ENCODE data around the gene BLVRB.
"Not testable (repeated sequence)": the region's sequence is repeated elsewhere in the genome, so short reads cannot be mapped to it uniquely, and the experiment has no call there.

Gene BLVRB

GRCh38 chr19:40465557-40466218 lies at the start of gene BLVRB:
Gene BLVRB, minus strand, starts transcription at chr19:40465745. Its CDS starts 57 bp downstream, at chr19:40465688.
- DNase-seq, result peak; percentile 100

GRCh38 chr19:40513741-40514315 lies 48.3 kb upstream of the BLVRB start:
- no peak for DNase-seq

DNA sequence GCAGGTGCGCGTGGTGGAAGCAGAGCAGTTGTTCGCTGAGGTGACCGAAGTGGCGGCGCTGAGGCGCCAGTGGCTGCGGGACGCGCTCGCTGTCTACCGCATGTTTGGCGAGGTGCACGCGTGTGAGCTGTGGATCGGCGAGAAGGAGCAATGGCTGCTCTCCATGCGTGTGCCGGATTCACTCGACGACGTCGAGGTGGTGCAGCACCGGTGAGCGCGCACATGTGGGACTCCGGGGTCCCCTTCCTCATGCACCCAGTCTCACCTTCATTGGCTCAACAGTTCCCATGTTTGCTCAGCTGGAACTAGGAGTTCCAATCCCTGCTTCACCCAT lies 47.8 kb upstream of the BLVRB start:
- DNase-seq, result no peak

DNA sequence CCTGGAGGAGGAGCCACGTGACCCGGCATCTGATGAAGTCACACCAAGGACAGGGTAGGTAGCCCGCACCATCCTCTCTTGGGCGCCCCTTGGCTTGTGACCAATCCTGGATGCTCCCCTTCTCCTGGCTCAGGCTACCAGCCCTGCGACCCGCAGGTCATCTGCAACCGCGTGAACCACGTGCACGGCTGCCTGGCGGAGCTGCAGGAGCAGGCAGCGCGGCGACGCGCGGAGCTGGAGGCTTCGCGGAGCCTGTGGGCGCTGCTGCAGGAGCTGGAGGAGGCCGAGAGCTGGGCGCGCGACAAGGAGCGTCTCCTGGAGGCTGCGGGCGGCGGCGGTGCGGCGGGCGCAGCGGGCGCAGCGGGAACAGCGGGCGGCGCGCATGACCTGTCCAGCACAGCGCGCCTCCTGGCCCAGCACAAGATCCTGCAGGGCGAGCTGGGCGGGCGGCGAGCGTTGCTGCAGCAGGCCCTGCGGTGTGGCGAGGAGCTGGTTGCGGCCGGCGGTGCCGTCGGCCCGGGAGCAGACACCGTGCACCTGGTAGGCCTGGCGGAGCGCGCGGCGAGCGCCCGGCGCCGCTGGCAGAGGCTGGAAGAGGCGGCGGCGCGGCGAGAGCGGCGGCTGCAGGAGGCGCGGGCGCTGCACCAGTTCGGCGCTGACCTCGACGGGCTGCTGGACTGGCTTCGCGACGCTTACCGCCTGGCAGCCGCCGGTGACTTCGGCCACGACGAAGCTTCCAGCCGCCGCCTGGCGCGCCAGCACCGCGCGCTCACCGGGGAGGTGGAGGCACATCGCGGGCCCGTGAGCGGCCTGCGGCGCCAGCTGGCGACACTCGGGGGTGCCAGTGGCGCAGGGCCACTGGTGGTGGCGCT lies 47.2 kb upstream of the BLVRB start:
- DNase-seq, result peak; percentile 59

- DNase-seq, result no peak
Observed at GRCh38 chr19:40512110-40512472, 46.5 kb upstream of the BLVRB start.

- no peak for DNase-seq
Observed at GRCh38 chr19:40511487-40511886, 45.9 kb upstream of the BLVRB start.

DNA sequence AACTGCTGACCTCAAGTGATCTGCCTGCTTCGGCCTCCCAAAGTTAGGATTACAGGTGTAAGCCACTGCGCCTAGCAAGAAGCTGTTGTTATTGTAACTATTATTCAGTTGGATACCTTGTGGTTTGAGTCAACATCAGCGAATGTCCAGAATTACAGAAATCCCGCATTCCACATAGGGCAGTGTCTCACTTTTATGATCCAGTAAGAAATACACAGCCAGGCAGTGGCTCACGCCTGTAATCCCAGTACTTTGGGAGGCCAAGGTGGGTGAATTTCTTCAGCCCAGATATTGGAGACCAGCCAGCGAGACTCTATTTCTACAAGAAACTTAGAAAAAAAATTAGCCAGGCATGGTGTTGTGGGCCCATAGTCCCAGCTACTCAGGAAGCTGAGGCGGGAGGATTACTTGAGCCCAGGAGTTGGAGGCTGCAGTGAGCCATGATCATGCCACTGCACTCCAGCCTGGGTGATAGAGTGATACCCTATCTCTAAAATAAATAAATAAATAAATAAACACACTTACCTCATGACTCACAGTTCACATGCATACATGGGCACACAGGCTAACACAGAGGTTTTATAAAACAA lies 45.1 kb upstream of the BLVRB start:
- DNase-seq, result no peak

DNA sequence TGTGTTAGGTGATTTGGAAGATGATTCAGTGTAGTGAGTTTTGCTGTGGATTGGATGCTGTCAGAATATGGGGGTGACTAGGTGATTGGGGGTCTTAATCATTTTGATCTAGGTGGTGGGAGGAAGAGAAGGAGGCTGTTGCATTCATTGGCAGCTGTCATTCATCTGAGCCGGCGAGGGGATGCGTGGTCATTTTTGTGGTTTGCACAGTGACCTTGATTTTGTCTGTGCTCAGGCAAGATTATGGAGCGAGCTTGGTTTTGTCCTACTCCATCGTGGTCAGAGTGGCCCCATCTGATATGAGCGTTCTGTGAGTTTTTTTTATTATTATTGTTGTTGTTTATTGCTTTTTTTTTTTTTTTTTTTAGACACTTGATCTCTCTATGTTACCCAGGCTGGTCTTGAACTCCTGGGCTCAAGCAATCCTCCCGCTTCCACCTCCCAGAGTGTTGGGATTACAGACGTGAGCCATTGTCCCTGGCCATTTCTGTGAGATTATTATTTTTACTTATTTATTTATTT lies 43.3 kb upstream of the BLVRB start:
- DNase-seq, result no peak

DNA sequence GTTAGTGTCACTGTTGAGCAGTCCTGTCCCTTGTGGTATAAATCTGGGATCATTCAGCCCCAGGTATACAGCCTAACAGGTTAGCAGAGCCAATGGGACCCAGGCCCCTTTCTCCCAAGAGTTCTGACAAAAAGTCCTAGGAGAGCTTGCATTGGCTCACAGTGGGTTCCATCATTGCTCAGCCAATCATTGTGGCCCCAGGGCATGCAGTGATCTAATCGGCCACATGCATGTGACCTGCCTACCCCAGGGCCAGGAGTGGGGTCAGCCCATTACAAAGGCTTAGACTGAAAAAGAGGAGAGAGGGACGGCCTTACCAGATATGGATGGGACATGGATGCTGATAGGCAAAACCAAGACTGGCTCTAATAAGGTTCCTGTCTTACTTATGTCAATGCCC lies 42.3 kb upstream of the BLVRB start:
- DNase-seq, result no peak

GRCh38 chr19:40506099-40506498 lies 40.6 kb upstream of the BLVRB start:
- DNase-seq, result no peak

DNA sequence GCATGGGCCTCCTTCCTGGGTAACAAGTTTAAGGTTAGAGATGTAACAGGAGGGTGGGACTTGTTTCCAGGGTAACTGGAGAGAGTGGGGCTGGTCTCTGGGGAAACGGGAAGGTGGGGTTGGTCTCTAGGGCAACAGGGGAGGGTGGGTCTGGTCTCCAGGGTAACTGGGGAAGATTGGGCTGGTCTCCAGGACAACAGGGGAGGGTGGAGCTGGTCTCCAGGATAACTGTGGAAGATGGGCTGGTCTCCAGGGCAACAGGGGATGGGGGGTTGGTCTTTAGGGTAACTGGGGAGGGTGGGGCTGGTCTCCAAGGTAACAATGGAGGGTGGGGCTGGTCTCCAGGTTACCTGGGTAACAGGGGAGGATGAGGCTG lies 37.8 kb upstream of the BLVRB start:
- DNase-seq, result peak; percentile 65

DNA sequence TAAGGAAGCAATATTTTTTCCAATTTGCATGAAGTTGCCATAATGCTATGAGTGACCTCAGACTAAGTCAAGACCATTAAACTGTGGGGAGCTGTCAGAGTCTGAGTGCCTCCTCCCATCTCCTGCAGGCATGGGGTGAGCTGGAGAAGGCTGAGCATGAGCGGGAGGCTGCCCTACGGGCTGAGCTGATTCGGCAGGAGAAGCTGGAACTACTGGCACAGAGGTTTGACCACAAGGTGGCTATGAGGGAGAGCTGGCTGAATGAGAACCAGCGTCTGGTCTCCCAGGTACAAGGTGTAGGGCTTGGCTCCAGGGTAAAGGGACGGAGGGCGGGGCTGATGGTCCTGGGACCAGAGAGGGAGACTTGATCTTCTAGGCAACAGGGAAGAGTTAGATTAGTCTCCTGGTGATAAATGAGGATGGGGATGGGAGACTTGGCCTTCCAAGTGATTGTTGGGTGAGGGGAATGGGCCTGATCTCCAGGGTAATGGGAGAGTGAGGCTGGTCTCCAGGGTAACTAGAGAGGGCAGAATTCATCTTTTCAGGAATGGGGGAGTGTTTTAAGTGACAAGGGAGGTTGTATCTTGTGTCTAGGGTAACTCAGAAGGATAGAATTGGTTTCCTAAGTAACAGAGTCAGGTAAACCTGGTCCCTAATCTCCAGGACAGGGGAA lies 37.2 kb upstream of the BLVRB start:
- DNase-seq, result no peak

- DNase-seq, result no peak
Observed at GRCh38 chr19:40502081-40502480, 36.5 kb upstream of the BLVRB start.

GRCh38 chr19:40501599-40501998 lies 36.1 kb upstream of the BLVRB start:
- DNase-seq, result no peak

GRCh38 chr19:40500678-40501530 lies 35.4 kb upstream of the BLVRB start:
- DNase-seq, result not testable (repeated sequence)

DNA sequence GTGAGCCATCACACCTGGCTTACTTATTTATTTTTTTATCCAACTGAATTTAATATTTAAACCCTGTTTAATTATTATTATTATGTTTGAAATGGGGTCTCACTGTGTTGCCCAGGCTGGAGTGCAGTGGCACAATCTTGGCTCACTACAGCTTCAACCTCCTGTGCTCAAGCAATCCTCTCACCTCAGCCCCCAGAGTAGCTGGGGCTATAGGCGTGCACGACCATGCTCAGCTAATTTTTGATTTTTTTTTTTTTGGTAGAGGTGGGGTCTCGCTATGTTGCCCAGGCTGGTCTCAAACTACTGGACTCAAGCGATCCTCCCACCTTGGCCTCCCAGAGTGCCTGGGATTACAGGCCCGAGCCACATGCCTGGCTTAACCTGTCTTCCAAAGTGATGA lies 33.8 kb upstream of the BLVRB start:
- DNase-seq, result no peak

DNA sequence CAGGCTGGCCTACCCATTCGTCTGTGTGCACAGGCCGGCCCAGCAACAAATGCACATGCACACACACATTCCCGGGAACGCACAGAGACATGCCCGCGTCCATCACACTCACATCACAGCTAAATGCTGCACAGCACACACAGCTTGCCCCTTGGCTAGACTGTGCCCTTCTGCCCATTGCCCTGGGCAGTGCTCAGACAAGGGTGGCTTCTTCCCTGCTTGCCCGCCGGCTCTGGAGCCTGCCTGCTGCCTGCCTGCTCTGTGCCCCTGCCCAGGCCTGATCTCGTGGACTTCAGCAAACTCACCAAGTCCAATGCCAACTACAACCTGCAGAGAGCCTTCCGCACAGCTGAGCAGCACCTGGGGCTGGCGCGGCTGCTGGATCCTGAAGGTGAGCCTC lies 31.7 kb upstream of the BLVRB start:
- DNase-seq, result no peak

DNA sequence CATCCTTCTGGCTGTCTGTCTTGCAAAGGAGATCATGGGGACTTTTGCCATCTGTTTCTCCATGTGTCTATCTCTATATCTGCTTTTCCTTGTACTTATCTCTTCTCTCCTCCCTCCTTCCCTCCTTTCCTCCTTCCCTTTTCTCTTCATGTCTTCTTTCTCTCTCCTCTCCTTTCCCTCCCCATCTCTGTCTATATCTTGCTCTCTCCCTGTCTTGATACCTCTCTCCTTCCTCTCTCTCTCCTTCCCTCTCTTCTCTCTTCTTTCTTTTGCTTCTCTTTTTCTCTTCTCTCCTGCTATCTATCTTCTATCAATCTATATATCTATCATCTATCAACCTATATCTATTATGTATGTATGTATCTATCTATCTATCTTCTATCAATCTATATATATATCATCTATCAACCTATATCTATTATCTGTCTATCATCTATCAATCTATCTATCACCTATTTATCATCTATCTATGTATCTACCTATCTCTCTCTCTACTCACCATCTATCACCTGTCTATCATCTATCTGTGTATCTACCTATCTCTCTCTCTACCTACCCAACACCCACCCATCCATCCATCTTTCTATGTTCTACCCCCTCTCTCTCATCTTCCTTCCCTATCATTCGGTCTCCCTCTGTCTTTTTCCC lies 28.8 kb upstream of the BLVRB start:
- no peak for DNase-seq

DNA sequence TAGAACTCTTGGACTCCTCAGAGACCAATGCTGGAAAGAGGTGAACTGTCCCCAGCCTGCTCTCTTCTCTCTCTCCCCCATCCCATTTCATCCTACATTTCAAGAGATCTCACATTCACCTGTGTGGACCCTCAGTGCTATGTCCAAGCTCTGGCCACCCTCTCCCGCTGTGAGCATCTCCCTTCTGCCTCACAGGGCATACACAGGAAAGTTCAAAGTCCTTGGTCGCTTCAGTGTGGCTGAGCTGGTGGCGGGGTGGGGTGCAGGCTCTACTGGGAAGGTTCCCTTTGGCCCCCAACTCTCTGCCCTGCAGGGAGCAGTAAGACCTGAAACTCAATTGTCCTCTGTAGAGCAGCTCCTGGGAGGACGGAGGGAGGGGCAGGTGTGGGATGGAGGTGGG lies 28.2 kb upstream of the BLVRB start:
- no peak for DNase-seq

DNA sequence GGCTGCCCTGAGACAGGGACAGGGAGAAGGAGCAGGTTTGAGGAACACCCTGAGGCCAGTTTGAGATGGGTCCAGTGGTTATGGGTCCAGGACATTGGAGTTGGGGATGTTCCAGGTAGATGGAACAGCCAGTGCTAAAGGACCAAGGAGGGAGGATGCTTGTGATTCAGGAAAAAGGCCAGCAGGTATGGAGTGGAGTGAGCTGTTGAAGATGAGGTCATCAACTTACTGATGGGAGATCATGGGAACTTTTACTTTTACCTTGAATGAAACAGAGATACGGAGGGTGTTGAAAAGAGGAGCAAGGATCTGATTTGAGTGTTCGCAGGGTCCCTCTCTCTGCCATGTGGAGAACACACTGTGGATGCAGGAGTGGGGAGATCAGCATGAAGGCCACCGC lies 26.7 kb upstream of the BLVRB start:
- no peak for DNase-seq

GRCh38 chr19:40489882-40490230 lies 24.3 kb upstream of the BLVRB start:
- no peak for DNase-seq

- DNase-seq, result no peak
Observed at GRCh38 chr19:40486017-40486416, 20.5 kb upstream of the BLVRB start.

All from eye (tissue), 1 donor.